GM21526 (cell line): Measurements from ENCODE around the gene GAB3.
A peak's percentile ranks its signal among the peaks of the same experiment; 100 is the strongest.
"Not testable (repeated sequence)": the region's sequence is repeated elsewhere in the genome, so short reads cannot be mapped to it uniquely, and the experiment has no call there.

Source experiments
- ATAC-seq: cut with Tn5 transposase; IDR thresholded peaks from one replicate; pipeline ENCODE4 v1.9.1; 2021; ENCODE audit warnings: moderate library complexity; ENCODE audit not compliant: unreplicated experiment, low FRiP score

The GAB3 gene

GRCh38 chrX:154724993-154725756, 25.7 kb downstream of the GAB3 start:
- ATAC-seq = no peak

DNA sequence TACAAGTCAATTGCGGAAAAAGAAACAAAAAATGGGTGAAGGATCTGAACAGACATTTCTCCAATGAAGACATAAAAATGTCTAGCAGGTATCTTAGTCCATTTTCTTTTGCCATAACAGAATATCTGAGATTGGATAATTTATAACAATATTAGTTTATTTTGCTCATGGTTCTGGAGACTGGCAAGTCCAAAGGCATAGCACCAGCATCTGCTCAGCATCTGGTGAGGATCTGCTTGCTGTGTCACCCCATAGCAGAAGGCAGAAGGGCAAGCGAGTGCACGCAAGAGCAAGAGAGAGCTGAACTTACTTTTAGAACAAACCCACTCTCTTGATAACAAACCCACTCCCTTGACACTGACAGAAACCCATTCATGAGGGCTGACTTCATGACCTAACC, 29.7 kb downstream of the GAB3 start:
- ATAC-seq = no peak

- no peak for ATAC-seq
Observed at GRCh38 chrX:154720067-154720466, 30.8 kb downstream of the GAB3 start.

DNA sequence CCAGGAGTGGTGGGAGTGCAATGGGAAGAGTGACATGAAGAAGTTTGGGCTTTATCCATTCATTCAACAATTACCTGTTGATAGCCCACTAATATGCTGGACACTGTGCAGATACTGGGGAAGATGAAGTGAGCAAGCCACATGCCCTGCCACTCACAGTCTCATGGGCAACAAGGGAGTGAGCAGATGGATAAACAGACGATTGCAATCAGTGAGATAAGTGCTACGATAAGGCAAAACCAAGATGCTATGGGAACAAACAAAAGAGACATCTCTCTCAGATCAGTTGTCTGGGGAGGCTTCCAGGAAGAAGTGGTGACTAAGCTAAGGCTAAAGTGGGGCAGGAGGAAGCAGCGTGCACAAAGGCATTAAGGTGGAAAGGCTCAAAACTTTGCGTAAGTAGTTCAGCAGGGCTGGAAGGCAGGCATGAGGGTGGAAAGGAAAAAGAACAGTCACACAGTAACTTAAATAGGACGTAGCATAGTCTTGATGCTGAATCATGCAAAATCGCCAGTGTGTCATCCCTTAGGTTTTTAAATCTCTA, 31.7 kb downstream of the GAB3 start:
- ATAC-seq = no peak

DNA sequence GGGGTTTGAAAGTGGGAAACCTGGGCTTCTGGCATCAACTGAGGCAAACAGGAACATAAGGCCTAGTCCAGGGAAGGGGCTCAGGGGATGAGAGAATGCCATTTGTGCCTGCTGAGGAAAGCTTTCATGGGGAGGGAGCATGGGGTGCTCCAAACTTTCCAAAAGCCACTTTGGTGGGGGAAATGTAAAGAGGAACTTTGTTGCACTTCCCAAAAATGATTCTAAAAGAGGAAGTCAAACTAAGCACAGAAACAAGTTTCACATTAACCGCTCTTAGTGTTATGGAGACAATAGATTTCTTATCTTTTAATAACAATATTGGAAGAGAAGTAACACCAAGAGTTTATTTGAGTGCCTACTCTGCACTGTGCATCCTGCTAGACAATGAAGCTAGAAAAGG, 32.3 kb downstream of the GAB3 start:
- ATAC-seq = no peak

- no peak for ATAC-seq
Observed at GRCh38 chrX:154717824-154718223, 33.1 kb downstream of the GAB3 start.

DNA sequence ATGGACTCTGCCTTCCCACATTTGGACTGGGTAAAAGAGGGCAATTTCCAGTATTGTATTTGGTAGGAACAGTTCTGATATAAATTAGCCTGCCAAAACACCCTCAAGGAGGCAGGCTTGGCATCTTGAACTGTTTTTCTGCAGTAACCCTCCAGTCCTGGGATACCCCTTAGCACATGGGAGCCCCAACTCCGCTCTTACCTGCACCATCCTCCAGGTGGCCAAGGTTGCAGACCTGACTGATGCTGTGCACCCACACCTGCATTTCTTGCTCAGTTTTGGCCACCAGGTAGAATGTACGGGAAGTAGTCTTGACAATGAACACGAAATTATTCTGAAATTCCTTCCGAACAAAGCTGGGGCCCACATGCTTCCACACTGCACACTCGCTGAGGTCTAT, 35.1 kb downstream of the GAB3 start:
- no peak for ATAC-seq

DNA sequence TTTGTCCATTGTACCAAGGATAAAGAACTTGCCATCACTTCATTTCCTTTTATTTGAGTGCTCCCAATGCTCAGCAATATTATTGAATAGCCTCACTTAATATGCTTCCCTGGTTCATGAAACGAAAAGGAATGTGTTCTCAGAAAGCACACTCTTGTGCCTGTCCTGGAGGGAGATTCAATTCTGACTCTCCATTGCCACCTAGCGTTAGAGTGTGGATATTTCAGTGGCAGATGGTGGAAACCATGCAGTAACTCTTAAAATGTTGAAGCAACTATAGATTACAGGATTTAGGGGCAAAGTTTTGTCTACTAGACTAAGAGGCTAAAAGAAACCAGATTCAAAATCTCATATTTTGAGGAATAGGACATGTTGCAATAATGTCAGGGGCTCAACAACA, 36.0 kb downstream of the GAB3 start:
- peak; percentile 57 for ATAC-seq

DNA sequence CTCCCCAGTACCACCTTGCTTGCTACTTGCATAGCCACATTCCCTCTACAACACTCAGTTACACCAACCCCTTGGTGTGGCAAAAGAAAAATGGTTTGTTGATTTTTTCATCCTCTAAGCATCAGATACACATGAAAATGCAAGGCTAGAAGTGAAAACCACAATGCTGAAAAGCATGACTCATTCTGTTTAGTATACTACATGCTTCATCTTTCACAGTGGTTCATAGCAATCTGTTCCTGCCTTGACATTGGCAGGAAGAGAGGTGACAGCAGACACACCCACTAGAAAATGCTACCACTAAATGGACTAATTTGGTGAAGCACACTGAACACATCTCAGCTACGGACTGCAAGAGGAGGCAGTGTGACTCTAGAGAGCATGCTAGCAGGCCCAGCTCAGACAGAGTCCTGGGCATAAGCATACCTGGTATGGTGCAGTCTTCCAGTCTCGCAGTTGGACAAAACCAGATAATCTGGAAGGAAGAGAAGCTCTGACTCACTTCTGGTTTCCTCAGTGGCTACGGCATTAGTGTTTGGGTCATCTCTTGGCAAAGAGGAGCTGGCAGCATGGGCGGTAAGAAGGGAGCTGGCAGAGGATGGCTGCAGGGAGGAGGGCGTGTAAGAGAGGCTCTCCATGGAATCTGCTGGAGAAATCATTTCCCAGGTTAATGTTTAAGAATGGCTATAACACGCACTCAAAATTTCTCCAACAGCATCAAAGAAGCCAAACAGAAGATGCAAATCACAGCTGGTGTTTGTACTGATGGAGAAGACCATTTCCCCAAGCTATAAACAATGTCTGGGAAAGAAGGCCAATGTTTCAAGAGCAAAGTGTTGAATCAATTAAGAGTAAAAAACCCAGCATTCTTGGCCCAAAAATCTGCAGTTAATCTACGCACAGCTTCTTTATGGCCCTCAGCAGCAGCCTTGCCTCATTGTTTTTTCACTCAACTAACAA, 37.8 kb downstream of the GAB3 start:
- peak; percentile 72 for ATAC-seq

- no peak for ATAC-seq
Observed at GRCh38 chrX:154711264-154711663, 39.6 kb downstream of the GAB3 start.

DNA sequence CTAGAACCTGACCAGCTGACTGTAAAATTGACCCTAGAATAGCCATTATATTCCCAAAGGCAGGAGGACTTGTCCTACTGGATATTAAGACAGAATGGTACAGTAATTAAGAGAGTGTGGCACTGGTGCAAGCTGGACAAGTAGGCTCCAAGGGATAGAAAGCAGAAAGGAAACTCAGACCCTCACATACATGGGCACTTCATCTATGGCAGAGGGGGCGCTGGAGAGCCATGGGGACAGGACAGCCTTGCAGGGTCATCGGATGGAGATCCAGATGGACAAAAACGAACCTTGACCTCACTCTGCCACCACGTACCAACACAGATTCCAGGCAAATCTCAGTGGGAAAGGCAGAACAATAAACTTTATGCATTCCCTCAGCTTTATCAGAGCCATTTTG, 40.6 kb downstream of the GAB3 start:
- ATAC-seq = no peak

- ATAC-seq = no peak
Observed at GRCh38 chrX:154698630-154699248, 52.1 kb downstream of the GAB3 start.

- ATAC-seq = no peak
Observed at GRCh38 chrX:154696676-154697045, 54.2 kb downstream of the GAB3 start.

GRCh38 chrX:154695911-154696675, 54.8 kb downstream of the GAB3 start:
- ATAC-seq = no peak

DNA sequence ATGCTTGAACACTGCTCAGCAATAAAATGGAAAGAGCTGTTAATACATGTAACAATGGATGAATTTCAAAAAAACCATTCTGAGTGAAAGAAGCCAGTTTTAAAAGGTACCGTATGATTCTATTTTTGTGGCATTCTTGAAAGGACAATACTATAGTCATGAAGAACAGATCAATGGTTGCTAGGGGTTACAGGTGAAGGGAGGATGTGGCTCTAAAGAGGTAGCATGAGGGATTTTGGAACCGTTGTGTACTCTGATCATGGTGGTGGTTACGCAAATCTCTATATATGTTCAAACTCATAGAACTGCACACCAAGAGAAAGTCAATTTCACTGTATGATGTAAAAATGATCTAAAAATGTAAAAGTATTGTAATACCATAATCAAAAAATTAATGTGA, 57.5 kb downstream of the GAB3 start:
- no peak for ATAC-seq

- not testable (repeated sequence) for ATAC-seq
Observed at GRCh38 chrX:154690438-154690837, 60.4 kb downstream of the GAB3 start.

GRCh38 chrX:154672084-154672483, 78.8 kb downstream of the GAB3 start:
- ATAC-seq = not testable (repeated sequence)

DNA sequence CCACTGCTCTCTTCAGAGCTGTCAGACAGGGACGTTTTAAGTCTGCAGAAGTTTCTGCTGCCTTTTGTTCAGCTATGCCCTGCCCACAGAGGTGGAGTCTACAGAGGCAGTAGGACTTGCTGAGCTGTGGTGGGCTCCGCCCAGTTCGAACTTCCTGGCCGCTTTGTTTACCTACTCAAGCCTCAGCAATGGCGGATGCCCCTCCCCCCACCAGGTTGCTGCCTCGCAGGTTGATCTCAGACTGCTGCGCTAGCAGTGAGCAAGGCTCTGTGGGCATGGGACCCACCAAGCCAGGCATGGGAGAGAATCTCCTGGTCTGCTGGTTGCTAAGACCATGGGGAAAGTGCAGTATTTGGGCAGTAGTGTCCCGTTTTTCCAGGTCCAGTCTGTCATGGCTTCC, 80.0 kb downstream of the GAB3 start:
- ATAC-seq = not testable (repeated sequence)

GRCh38 chrX:154661899-154662298, 89.0 kb downstream of the GAB3 start:
- ATAC-seq = no peak

DNA sequence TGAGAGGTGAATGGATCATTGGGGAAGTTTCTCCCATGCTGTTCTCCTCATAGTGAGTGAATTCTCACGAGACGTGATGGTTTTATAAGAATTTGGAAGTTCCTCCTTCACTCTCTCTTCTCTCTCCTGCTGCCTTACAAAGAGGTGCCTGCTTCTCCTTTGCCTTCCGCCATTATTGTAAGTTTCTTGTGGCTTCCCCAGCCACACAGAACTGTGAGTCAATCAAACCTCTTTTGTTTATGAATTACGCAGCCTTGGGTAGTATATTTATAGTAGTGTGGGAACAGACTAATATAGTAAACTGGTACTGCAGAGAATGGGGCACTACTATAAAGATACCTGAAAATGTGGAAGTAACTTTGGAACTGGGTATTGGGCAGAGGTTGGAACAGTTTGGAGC, 89.7 kb downstream of the GAB3 start:
- ATAC-seq = no peak
